Cardiac fibroblast (primary cell): ENCODE results near the gene OLFM1.
"Not testable (repeated sequence)": the region's sequence is repeated elsewhere in the genome, so short reads cannot be mapped to it uniquely, and the experiment has no call there.

Experiments
- DNase-seq, 2 donors: peaks; one replicate each; pipeline versions ENCODE4 v3.0.0 to v3.0.0-alpha.2; 2010; ENCODE audit warnings: low read depth in 2 of 2
- H3K4me3 ChIP-seq, 2 donors: replicated peaks in 1 of 2; 1 replicate in 1 of 2; 2 replicates in 1 of 2; pipeline ENCODE4 v1.5.1; 2011; ENCODE audit warnings: low read depth in 2 of 2, low read length in 2 of 2, mild to moderate bottlenecking in 2 of 2, moderate library complexity in 1 of 2
- TF ChIP-seq, protein P1 (sequence below): IDR thresholded peaks from one replicate; pipeline ENCODE4 v1.5.1; 2011; ENCODE audit warnings: low read depth, mild to moderate bottlenecking, low read length, inconsistent platforms

OLFM1 gene

DNA sequence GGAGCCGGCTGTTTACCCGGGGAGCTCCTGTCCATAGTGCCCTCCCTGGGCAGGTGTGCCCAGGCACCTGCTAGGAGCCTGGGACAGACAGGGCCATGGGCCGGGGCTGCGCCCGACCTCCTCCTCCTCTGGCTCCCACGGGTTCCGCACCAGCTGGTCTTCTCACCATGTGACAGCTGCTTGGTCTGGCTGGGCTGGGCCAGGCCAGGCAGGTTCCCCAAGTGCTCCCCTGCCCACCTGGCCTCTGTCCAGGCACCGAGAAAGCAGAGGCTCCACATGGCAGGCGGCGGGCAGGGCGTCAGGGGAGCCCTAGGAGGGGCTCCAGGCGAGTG, 60.0 kb downstream of the OLFM1 start:
- no peak overlapping the region for H3K4me3 ChIP-seq
- no peak for DNase-seq
- TF ChIP-seq, protein P1, sequence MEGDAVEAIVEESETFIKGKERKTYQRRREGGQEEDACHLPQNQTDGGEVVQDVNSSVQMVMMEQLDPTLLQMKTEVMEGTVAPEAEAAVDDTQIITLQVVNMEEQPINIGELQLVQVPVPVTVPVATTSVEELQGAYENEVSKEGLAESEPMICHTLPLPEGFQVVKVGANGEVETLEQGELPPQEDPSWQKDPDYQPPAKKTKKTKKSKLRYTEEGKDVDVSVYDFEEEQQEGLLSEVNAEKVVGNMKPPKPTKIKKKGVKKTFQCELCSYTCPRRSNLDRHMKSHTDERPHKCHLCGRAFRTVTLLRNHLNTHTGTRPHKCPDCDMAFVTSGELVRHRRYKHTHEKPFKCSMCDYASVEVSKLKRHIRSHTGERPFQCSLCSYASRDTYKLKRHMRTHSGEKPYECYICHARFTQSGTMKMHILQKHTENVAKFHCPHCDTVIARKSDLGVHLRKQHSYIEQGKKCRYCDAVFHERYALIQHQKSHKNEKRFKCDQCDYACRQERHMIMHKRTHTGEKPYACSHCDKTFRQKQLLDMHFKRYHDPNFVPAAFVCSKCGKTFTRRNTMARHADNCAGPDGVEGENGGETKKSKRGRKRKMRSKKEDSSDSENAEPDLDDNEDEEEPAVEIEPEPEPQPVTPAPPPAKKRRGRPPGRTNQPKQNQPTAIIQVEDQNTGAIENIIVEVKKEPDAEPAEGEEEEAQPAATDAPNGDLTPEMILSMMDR, result no peak

DNA sequence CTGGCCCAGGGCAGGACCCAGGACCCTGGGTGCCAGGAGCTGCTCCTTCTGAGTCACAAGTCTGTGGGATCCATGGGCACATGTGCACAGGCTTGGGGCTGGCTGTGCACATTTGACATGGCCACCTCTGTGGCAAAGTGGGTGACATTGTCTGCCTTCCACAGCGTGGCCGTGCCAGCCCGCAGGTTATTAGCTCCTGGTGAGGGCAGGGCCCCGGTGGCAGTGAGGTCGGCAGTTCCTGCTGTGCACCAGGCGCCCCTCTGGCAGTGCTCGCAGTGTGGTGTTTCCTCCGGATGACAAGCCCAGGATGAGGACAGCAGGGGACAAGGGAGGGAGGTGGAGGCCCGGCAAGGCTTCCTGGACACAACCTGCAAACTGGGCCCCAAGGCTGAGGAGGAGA, 60.5 kb downstream of the OLFM1 start:
- no peak overlapping the region for H3K4me3 ChIP-seq
- TF ChIP-seq, protein P1, result no peak
- no peak for DNase-seq

DNA sequence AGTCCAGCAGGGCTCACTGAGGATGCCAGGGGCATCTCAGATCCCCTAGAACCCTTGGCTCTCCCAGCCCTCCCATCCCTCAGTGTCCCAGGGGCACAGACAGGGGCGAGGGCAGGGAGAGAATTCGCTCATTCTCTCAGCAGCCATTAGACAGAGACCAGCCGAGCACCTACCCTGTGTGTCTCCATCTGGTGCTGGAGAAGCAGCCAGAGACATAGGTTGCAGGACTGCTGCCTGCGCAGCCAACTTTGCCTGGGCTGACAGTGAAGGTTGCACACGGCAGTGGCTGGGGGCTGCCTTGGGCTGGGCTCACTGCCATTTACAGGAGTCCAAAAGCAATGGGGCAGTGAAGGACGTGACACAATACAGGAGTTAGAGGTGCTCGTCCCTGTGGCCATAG, 60.9 kb downstream of the OLFM1 start:
- no peak for DNase-seq
- no peak overlapping the region for H3K4me3 ChIP-seq
- TF ChIP-seq, protein P1, result no peak

DNA sequence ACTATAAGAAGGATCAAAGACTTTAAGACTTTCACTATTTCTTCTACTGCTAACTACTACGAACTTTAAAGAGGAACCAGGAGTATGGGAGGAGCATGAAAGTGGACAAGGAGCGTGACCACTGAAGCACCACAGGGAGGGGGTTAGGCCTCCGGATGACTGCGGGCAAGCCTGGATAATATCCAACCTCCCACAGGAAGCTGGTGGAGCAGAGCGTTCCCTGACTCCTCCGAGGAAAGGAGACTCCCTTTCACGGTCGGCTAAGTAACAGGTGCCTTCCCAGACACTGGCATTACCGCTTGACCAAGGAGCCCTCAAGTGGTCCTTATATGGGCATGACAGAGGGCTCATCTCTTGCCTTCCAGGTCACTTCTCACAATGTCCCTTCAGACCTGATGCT, 62.4 kb downstream of the OLFM1 start:
- DNase-seq, H3K4me3 ChIP-seq: not testable (repeated sequence)

DNA sequence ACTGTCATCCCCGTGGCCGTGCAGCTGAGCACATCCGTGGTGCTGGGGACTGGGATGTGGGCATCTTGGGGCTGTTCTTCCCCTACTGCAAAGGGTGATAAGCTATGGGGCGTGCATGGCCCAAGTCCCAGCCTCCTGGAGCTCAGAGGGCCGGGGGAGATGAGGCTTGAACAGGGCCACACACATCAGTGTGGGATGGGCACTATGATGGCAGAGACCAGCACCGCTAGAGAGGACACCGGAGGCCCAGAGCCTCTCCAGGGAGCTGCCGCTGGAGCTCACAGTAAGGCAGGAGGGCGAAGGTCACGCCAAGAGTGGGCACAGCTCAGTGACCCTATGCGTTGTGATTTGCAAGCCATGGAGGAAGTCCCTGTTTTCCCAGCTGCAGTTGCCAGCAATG, 63.5 kb downstream of the OLFM1 start:
- DNase-seq, result no peak
- TF ChIP-seq, protein P1, result no peak
- H3K4me3 ChIP-seq, result no peak overlapping the region

DNA sequence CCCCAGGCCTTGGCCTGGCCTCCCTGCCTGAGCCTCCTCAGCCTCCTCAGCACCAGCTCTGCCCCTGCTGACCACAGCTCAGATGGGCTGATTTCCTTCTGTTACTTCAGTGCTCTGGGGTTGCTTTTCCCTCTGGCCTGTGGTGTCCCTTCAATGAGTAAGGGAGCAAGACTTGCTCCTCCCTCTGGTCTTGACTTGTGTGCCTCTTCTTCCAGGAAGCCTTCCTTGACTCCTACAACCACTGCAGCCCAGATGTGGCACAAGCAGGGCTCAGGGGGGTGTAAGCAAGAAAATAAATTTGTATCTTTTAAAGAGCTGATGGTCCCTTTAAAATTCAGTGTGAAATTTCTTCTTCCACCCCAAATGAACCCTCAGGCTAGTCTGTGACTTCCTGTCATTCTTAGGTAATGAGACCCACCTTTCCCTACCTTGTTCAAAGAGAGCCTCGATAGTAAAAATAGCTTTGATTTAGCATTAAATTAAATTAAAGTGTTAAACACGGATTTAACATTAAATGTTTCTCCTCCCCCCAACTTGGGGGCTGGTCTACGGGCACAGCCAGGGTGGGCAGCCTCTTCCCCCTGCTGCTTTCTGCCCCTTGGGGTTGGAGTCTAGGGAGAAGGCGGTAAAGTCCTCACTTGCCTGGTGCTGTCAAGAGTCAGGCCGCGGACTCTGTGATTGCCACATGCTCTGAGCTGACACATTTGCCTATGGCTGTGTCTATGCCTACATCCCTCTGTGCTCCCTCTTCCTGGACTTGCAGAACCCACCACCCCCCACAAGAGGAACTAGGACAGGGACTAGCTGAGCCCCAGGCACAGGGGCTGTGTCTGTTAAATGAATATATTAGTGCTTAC, 64.5 kb downstream of the OLFM1 start:
- DNase-seq, result no peak
- TF ChIP-seq, protein P1, result no peak
- H3K4me3 ChIP-seq, result no peak overlapping the region

DNA sequence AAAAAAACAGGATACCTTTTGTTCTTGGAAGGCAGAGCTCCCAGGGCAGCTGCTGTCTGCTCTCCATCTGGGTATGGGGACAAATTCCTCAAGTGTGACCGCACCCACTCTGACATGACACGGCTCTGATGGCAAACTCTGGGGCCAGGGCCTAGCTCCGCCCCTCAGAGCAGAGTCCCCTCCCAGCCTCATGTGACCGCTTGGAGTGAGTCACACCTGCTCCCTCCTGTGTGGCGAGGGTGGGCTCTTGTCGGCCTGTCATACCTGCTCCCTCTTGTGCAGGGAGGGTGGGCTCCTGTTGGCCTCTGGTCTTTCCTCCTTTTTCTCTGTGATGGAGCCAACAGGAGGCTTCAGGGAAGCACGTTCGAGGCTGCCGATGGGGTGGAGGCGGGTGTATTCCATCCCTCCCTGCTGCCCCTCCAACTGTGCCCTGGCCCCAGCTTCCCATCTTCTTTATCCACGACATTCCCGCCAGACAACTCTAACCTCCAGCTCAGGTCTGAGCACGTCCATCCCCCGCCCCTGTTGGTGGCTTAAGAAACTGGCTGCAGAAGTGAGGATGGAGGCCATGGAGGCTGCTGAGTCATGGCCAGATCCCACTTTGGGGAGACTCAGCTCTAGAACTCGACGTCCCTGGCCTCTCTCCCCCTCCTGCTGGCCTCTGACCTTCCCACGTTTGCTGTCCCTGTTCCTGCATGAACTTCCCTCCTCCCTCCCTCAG, 65.3 kb downstream of the OLFM1 start:
- TF ChIP-seq, protein P1, result no peak
- H3K4me3 ChIP-seq, result no peak overlapping the region
- DNase-seq, result no peak
